Activated CD4-positive, alpha-beta T cell treated with anti-CD3 and anti-CD28 coated beads for 24 hours (primary cell): ENCODE results near the gene TTPAL.

Experiments used
- DNase-seq, 2 donors: peaks; one replicate each; pipeline ENCODE4 v3.0.0-alpha.2; 2020; ENCODE audit warnings: low read depth in 2 of 2

The TTPAL gene

DNA sequence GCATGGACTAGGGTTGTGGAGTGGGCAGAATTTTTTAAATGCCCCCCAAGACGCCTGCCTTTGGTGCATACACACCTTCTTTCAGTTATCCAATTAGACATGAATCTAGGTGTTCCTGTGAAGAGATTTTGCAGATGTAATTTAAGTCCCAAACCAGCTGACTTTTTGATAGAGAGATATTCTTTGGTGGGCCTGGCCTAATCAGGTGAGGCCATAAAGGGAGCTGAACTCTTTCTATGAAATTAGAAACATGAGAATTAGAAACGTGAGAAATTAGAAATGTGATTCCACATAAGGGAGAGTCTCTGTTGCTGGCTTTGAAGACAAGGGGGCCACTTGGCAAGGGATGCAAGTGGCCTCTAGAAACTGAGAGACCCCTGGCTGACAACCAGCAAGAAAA, 36.4 kb upstream of the TTPAL start:
- no peak for DNase-seq

DNA sequence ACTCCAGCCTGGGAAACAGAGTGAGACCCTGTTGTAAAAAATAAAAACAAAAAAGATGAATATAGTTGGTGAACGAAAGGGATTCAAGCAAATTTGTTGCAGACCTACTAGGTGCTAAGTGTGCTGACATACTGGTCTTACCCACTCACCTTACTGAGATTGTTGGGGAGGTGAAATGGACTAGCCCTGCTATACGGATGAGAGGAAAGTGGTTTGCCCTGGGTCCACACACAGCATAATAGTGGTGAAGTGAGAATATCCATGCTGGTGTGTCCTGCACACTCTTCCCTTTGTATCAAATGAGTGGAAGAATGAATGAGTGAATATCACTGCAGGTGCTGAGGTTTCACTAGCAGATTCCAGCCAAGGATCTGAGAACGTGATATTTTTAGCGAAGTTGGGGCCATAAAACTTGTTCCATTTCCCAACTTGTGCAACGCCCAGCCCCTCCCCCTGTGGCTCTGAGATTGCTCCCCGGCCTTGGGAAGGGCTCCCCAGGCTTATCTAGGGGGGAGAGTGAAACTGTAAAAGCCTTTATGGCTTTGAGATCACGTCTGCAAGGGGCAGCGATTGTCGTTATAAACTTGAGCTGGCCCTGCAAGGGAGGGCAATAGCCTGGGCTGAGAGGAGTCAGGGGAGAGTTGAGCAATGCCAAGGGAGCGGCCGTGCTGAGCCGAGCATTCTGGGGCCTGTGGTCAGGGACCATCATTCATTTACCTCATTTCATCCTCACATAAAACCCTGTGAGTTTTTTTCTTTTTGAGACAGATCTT, 33.2 kb upstream of the TTPAL start:
- no peak for DNase-seq

DNA sequence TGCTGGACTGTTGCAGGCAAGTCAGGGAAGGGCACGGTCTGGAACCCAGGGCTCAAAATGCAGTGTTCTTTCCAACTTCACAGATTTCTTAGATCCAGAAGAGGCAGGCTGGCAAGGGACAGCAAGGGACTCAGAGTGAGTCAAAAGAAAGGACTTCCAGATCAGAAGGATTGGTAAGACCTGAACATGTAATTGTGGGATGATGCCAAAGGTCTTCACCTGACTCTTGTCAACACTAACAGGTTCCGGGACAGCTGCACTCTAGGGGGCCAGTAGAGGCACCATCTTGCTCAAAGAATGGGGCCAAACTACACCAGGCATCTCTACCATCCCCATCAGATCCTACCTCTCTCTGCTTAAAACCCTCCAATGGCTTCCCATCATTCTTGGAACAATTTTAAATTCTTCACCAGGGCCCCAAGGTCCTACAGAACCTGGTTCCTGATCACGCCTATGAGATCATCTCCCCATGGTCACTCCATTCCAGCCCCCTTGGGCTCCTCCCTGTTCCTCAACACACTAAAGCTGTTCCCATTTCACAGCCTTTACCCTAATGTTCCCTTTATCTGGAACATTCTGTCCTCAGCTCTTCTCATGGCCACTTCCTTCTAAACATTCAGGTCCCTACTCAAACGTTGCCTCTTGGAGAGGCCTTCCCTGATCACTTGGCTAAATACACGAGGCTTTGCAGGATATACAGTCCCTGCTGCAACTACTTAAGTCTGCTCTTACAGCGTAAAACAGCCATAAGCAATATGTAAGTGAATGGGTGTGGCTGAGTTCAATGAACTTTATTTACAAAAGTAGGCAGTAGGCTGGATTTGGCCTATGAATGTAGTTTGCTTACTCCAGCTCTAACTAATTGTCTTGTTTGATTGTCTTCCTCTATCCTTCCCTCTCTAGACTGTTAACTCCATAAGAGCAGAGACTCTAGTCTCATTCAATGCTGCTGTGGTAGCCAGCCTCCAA, 29.6 kb upstream of the TTPAL start:
- no peak for DNase-seq

DNA sequence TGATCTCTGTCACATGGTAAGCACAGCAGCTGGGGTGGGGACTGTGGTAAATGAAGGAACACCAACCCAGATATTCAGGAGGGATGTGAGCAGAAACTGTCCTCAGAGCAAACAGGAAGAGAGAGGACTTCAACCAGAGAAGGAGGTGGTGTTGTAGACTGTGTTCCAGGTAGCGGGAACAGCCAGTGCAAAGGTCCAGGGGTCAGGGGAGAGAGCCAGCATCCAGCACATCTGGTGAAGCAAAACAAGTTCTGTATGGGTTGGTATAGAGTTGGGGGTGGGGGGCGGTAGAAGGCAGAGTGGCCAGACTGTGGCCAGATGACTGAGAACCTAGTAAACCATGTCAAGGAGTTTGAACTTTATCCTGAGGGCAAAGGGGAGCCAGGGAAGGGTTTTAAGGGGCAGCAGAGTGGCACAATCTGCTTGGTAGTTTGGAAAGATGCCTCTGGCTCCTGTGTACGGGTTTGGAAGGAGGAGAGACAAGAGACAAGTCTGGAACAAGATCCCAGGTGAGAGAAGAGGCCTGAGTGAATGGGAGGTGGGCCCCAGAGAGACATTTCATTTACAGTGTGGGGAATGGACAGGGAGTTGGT, 27.8 kb upstream of the TTPAL start:
- no peak for DNase-seq

DNA sequence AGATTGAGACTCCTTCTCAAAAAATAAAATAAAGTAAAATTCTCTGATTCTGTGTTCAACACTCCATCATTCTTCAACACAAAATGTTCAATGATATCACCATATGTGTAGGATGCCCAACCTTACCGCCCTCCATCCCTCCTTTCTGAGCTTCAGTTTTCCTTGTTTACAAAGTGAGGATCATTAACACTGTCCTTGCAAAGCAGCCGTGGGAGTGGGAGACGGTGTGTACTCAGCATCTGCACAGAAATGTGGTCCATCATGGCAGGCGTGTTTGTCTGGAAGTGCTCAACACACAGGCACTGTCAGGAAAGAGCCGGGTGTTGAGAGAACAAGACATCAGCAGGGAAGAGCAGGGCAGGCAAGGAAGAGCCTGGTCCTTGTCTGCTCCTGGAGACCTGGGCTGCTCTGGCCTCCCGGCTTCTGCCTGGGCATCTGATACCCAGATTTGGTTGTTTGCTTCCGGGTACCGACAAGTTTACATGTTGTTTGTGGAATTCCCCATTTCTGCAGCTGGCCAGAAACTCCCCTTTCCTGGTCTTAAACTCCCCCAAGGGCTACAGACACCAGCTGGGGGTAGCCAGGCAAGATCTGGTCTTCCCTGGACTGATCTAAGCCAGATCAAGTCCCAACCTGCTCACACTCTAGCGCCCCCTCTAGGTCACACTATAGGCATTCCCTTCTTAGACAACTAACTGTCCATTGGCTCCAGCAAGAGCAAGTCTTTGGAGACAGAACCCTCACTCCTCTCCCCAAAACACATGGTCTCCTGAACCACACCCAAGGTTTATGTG, 26.7 kb upstream of the TTPAL start:
- DNase-seq: no peak

- no peak for DNase-seq
Observed at GRCh38 chr20:44449864-44450263, 25.8 kb upstream of the TTPAL start.

- no peak for DNase-seq
Observed at GRCh38 chr20:44450281-44450889, 25.3 kb upstream of the TTPAL start.

- no peak for DNase-seq
Observed at GRCh38 chr20:44450903-44451450, 24.7 kb upstream of the TTPAL start.

- DNase-seq: no peak
Observed at GRCh38 chr20:44454306-44454963, 21.2 kb upstream of the TTPAL start.

GRCh38 chr20:44455126-44455525, 20.5 kb upstream of the TTPAL start:
- DNase-seq: no peak

- DNase-seq: no peak
Observed at GRCh38 chr20:44456611-44457010, 19.1 kb upstream of the TTPAL start.

DNA sequence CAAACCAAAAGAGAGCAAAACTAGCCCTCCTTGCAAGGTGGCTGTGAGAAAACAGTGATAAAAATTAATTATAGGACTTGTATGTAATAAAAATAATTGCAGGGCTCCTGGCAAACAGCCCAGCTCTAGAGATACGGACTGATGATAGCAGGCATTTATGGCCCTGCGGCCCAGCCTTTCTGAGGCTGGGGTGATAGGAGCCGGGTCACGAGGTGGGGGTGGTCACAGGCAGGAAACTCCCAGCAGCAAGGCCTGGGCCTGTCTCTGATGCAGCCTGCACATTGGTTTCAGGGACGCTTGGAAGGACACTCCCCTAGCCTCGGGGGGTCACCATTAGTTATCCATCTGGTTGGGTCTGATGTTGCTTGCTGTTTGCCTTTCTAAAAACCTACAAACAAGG, 18.7 kb upstream of the TTPAL start:
- no peak for DNase-seq

GRCh38 chr20:44459271-44459670, 16.4 kb upstream of the TTPAL start:
- DNase-seq: no peak

GRCh38 chr20:44460795-44461141, 14.9 kb upstream of the TTPAL start:
- no peak for DNase-seq

DNA sequence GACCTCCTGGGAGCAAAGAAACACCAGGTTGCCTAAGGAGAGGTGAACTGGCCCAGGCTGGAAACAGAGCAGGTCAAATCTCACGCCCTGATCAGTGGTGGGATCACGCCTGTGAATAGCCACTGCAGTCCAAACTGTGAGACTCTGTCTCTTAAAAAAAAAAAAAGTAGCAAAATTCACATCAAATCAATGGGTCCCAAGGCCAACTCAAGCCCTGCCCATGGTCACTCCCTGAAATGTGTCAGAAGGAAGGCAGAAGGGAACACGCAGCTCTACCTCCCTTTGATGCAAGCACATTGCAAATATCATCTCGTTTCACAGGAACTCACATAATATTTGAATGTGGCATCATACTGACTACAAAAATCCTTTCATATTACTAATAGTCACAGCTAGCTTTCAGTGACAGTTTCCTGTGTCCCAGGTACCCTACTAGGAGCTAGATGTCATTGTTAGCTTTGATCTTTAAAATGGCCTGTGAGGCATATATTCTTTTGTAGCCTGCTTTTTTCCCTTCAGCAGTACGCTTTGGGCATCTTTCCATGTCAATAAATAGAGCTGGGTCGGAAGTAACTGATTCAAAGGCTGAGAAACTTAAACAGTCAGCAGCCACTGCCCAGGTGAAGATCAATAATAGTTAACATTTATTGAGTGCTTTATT, 14.4 kb upstream of the TTPAL start:
- no peak for DNase-seq

DNA sequence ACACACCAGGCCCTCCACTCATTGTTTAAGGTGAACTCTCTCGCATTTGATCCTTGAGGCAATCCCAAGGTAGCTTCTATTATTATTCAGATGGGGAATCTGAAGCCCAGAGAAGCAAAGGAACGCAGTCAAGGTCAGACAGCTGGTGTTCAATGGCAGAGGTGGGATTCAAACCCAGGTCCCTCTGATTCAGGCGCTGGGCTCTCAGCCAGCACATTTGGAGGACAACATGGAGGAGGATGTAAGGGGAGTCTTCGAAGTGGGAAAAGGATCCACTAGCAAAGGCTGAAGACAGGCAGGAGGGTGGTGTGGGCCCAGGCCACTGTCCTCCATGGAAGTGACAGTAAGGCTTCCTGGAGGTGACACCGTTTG, 13.9 kb upstream of the TTPAL start:
- DNase-seq: no peak

GRCh38 chr20:44463466-44463865, 12.2 kb upstream of the TTPAL start:
- DNase-seq: no peak

DNA sequence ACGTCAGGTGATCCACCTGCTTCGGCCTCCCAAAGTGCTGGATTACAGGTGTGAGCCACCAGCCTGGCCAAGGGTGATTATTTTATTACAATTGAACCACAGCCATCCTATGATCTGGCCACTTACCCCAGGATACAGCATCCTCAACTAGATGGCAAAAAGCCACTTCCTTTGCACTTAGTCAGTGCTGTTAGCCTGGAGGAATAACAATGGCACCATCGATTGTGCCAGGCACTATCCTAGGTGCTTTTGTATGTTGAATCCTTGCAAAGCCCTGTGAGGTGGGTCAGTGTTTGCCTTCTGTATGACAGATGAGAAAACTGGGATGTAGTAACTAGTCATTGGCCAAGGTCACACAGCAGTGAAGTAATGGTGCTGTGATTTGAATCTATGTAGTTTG, 11.2 kb upstream of the TTPAL start:
- no peak for DNase-seq

GRCh38 chr20:44465001-44465560, 10.6 kb upstream of the TTPAL start:
- DNase-seq: no peak
